ENCODE results near the gene HIVEP3.

The HIVEP3 gene

DNA sequence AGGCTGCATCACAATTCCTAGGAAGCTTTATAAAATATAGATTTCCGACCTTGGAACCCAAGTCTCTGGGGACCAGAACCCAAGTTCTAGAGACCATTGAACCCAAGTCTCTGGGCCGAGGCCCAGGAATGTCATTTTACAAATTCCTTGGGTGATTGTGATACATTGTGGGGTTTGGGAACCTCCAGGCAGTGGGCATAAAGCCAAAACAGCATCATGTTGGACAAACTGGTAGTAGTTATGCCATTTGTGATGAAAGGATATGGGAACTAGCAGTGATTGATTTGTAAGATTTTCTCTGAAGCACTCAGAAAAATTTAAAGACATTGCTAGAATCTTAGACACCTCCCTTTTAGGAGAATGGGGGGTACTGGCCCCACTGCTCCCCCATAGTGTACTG is 160.2 kb downstream of the HIVEP3 start:
- no peak for DNase-seq (ENCODE audit: low spot score)

DNA sequence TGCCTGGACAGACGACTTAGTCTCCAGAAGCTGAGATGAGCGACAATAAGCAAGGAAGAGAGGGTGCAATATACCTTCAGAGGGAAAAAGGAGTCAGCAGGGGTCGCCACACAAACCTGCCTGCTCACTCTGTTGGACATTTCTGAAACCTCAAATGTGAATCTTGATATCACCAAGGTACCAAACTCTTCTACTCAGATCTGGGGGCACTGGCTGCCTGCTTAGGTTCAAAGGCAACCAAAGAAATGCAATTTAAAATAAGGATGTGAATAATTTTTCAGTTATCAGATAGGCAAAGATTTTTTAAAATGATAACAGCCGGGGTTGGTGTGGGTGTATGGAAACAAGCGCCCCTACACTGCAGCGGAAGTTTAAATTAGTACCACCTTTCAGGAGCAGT is 164.2 kb downstream of the HIVEP3 start:
- DNase-seq (ENCODE audit: low spot score): no peak

DNA sequence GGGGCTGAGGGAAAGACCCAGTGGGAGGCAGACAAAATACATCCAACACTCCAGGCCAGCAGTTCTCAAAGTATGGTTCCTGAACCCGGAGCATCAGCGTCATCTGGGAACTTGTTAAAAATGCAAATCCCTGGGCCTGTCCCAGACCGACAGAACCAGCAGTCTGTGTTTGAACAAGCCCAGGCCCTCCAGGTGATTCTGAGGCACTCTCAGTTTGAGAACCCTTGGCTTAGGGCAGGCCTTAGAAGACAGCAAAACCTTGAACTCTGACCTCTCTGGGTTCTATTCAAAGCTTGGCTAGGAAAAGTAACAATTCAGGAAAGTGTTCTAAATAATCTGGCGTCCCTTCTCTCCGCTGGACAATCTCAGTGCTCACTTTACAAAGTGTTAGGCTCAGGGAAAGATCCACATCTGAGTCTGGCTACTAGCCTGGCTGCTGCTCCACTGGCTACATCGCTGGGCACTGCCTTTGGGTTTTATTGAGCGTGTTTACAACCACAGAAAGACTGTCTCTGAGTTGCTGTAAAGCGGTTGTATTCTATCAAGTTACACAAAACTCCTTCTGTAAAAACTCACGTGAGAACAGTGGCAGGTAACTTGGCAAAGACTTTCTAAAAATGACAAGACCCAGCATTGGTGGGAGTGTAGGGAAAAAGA is 166.1 kb downstream of the HIVEP3 start:
- DNase-seq (ENCODE audit: low spot score): no peak

DNA sequence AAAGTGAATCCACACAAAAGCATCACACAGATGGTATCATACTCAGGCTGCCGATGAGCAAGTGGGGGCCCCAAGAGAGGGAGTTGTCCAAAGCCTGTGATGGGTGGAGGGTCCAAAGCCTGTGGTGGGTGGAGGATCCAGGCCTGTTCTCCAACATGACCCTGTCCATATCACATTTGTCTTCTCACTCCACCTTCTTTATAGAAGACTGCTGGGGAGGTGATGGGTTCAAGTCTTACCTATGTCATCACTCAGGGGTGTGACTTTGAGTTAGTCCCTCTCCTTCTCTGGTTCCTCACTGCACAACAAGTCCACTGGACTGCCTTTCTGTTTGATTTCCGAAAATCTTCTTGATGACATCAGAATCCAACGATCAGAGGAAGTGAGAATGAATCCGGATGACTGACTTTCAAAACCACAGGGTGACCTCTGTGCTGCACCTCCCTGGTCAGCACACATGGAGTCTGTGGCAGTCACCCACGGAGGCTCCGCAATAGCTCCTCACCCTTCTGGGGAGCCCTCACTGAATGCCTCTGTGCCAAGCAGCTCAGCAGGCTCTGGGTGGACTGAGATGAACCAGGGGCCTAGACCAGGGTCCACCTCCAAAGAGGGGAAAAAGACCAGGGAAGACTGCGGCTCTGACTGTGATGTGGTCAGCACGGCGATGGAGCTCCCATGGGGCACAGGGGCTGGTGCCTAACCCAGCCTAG is 166.8 kb downstream of the HIVEP3 start:
- DNase-seq (ENCODE audit: low spot score): peak; percentile 82

DNA sequence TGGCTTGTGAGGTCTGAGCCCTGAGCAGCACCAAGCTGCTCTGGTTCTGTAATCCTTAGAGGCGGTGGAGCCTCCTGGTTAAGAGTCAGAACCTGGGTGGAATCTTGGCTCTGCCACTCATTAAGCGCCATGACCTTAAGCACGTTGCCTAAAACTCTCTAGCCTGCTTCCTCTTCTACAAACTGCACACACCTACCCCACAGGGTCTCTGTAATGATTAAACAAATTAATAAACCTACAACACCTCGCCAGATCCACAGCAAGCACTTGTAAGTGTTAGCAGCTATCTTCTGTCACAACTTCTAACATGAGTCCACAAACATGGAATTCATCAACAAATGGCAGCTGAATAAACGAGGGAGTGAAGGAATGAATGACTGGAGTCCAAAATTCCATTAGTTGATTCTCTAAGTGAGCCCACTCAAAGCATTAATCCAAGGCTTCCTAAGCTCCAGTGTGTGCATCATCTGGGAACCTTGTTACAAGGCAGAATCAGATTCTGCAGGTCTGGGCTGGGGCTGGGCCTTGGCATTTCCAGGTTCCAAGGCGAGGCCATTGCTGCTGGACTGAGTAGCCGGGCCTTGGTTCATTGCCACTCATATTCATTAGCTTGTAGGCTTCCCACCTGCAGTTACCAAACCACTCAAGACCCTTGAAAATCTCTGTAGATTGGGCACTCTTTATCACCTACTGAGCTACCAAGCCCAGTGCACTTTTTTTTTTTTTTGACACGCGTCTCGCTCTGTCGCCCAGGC is 168.6 kb downstream of the HIVEP3 start:
- DNase-seq (ENCODE audit: low spot score): peak; percentile 56

GRCh38 chr1:41745022-41745421 is 173.7 kb downstream of the HIVEP3 start:
- DNase-seq (ENCODE audit: low spot score): no peak

- DNase-seq (ENCODE audit: low spot score): no peak
Observed at GRCh38 chr1:41743366-41743765, 175.4 kb downstream of the HIVEP3 start.

GRCh38 chr1:41742219-41742618 is 176.5 kb downstream of the HIVEP3 start:
- DNase-seq (ENCODE audit: low spot score): peak; percentile 68

GRCh38 chr1:41741244-41741643 is 177.5 kb downstream of the HIVEP3 start:
- DNase-seq (ENCODE audit: low spot score): no peak

DNA sequence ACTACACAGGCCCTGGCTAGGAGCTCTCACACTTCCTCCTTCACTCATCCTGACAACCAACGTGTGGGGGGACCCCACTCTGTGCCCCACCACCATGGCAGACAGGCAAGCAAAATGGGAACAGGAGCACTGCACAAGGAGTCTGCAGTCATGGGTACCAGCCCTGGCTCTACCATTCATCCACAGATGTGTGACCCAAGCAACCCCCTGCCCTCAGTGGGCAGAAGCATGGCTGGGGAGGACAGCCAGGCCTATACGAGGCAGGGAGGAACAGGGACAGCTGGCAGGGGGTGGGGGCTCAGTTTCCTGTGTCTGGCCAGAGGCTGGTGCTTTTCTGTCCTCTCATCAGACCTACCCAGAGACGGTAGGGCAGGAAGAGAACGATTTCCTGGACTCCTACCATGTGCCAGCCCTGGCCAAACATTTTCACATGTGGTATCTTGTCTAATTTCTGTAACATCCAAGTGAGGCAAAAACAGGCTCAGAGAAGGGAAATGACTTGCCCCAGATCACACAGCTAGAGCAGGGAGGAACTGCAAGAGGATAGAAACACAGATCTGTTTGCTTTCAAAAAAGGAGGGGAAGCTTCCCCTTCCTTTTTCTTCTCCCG is 178.0 kb downstream of the HIVEP3 start:
- DNase-seq (ENCODE audit: low spot score): no peak

- no peak for DNase-seq (ENCODE audit: low spot score)
Observed at GRCh38 chr1:41740058-41740457, 178.7 kb downstream of the HIVEP3 start.

GRCh38 chr1:41739061-41739955 is 179.4 kb downstream of the HIVEP3 start:
- DNase-seq (ENCODE audit: low spot score): peak; percentile 70

GRCh38 chr1:41738475-41738874 is 180.2 kb downstream of the HIVEP3 start:
- DNase-seq (ENCODE audit: low spot score): peak; percentile 23

DNA sequence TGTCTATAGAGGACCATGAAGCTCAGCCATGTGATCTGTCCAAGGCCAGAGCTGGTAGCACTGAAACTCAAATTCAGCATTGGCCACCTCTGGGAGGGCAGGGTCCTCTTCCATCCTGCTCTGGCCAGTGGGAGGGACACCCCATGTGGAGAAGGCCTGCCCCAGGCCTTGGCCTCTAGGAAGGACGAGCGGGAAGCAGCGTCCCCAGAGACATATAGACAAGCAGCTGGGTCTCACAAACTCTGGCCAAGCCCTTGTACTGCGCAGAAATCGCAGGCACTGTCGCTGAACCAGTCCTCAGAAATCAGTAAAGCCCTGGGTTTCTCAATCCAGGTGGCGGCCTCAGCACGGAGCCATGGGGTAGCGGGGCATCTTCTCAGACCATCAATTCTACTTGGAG is 180.7 kb downstream of the HIVEP3 start:
- DNase-seq (ENCODE audit: low spot score): no peak

DNA sequence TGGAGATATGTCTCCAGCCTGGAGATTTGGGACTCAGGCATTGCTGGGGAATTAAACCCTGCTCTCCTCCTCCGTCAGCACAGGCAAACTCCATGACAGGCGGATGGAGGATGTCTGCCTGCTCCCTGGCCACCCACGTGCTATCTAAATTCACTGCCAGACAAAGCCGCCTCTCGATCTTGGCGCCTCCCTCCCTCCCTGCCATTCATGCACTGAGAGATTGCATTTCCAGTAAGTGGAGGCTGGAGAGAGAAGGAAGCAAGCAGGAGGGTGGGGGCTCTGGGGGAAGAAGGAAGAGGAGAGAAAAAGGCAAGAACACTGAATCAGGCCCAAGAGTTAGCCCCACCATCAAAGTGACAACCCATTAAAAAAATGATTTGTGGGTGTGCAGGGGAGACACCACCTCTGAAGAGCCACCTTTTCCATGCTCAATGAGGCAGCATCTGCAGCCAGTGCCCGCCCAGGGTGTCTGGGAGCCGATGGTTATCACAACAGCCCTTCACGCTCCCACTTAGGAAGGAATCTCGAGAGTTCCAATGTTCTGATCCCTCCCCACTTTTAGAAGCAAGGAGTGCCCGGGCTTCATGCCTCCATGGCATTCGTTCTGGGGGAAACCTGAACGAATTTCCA is 183.0 kb downstream of the HIVEP3 start:
- no peak for DNase-seq (ENCODE audit: low spot score)

- no peak for DNase-seq (ENCODE audit: low spot score)
Observed at GRCh38 chr1:41735139-41735538, 183.6 kb downstream of the HIVEP3 start.

DNA sequence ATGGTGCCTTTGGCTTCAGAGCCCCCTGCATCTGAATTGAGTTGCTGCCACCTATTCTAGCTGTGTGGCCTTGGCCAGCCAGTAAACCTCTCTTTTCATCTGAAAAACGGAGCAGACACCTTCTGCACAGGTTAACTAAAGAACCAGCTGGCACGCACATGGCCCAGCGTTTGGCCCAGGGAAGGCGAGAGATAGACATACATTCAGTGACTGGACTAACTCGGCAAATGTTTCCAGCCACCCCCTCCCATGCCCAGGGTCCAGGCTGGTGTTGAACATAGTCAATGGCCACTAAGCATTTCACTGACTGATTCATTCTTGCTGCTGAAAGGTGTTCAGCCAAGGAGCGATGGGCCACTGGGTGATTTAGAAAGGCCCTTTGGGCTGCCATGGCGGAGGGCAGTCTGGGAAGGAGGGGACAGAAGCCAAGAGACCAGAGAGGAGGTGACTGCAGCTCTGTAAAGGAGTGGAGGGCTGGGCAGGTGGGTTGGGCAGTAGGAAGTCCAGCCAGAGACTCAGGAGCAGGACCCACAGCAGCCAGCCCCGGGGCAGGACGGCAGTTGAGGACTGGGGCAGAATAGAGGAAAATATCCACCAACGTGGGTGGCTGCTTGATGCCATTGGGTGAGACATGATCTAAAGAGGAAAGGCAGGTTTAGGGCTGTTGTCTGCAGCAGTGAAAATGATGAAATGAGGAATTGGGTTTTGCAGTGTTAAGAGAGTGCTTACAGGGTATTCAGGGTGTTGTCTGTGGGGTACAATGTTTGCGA is 184.3 kb downstream of the HIVEP3 start:
- no peak for DNase-seq (ENCODE audit: low spot score)

DNA sequence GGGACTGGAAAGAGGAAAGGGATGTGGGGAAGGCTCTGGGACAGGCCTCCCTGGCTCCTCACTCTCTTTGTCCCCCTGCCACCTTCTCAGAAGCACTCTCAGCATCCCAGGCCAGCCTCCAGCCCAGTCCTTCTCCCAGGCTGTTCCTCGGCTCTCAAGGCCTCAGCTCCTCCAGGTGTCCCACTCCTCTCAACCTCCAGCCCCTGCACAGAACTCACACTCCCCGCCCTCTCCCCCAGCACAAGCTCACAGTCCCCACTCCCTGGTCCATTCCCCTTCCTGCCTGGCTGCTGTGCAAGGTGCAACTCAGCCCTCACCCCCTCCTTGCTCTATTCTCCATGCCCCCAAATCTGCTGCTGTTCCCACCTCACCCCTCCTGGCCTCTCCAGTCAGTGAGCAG is 185.0 kb downstream of the HIVEP3 start:
- DNase-seq (ENCODE audit: low spot score): no peak

DNA sequence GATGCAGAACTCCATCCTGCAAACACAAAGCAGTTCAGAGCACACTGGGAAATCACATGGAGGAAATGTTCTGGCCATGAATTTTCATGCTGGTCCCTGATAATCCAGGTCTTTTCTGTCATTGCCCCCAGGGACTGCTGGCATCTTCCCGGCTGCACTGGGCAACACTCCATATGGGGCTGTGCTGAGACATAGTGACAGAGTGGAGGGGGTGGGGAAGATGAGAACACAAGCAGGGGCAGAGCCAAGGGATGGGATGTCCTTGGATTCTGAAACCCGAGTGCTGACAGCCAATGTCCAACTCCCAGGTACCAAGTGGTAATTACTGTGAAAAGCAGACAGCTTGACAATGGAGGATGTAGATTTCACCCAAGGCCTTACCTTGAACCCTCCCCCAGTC is 185.7 kb downstream of the HIVEP3 start:
- DNase-seq (ENCODE audit: low spot score): no peak

- DNase-seq (ENCODE audit: low spot score): no peak
Observed at GRCh38 chr1:41731516-41732030, 187.1 kb downstream of the HIVEP3 start.

Measured in kidney tubule cell (primary cell).